Right lobe of liver (tissue), 6 donors: ENCODE measurements around the gene PLCXD3. TPM values are rescaled to one million over a fixed set of nuclear protein-coding genes. Genes with fewer than 3 reads are reported as not detected.

Experiments used
- ATAC-seq, 4 donors: fragments of 200-7000 bp; cut with Tn5 transposase; one replicate each; pipeline ENCODE4 v1.9.1; 2020; ENCODE audit warnings: mild to moderate bottlenecking in 4 of 4, moderate library complexity in 4 of 4
- DNase-seq, 3 donors: peaks; one replicate each; pipeline ENCODE4 v3.0.0-alpha.2; 2020
- H3K27ac ChIP-seq, 3 donors: fragments of 200-600 bp; one replicate each; pipeline ENCODE4 v1.8.0; 2022
- H3K27me3 ChIP-seq, 2 donors: fragments of 200-600 bp; one replicate each; pipeline ENCODE4 v1.8.0; 2022
- H3K36me3 ChIP-seq, 4 donors: fragments of 200-600 bp; sonication (generic) in 1 of 4; one replicate each; pipeline versions ENCODE4 v1.5.1 to v1.8.0; 2017 to 2022; ENCODE audit warnings: control low read depth in 1 of 4
- H3K4me1 ChIP-seq, 4 donors: fragments of 200-600 bp; sonication (generic) in 1 of 4; one replicate each; pipeline versions ENCODE4 v1.5.1 to v1.8.0; 2017 to 2022; ENCODE audit warnings: control low read depth in 1 of 4
- H3K4me3 ChIP-seq, 3 donors: fragments of 200-600 bp; one replicate each; pipeline ENCODE4 v1.8.0; 2022
- H3K9me3 ChIP-seq, 4 donors: fragments of 200-600 bp; sonication (generic) in 1 of 4; one replicate each; pipeline versions ENCODE4 v1.5.1 to v1.8.0; 2017 to 2022; ENCODE audit warnings: control low read depth in 1 of 4
- POLR2A ChIP-seq: fragments of 450-650 bp; IDR thresholded peaks from one replicate; pipeline ENCODE4 v1.6.1; 2017; ENCODE audit warnings: antibody characterized with exemption, mild to moderate bottlenecking
- whole genome bisulfite sequencing: methylation state at CpG from one replicate; pipeline ENCODE4 v1.1.6; 2018; ENCODE audit warnings: low coverage, low lambda C conversion rate; ENCODE audit not compliant: insufficient coverage; ENCODE audit errors: missing lambda C conversion rate; 5-methylcytosine and 5-hydroxymethylcytosine counted together
- intact Hi-C, 2 donors: fragments of 100-400 bp; cut with DNase I; formaldehyde crosslinking; loops; one replicate each; pipeline versions ENCODE4 v1.11.2 to v1.14.1; 2022
- total RNA-seq, 6 experiments: library from RNA; depleted of rRNA in 2 of 6; stranded (reverse); fragments of >200 nt in 2 of 6; fragmentation: NEBNext Ultra II Directional in 3 of 6; extraction: Animal tissue kit (Norgen Biotek cat#: 25700) in 3 of 6; gene quantifications; one replicate each; pipeline versions ENCODE4 v1.1.0 to v1.2.4, GENCODE V29; 2016 to 2023
- TF ChIP-seq, protein P1 (sequence below), 4 donors: fragments of 200-600 bp in 3 of 4; fragments of 450-650 bp in 1 of 4; IDR thresholded peaks; one replicate each; pipeline versions ENCODE4 v1.5.1 to v1.8.0; 2016 to 2022; ENCODE audit warnings: antibody characterized with exemption in 4 of 4, mild to moderate bottlenecking in 2 of 4
- donor health status: DM: no; HTN: yes; CAD: no.
- donor health status: DM: no; HTN: no; CAD: no.
- donor health status: DM: no; HTN: no; CAD: no.
- donor health status: DM: no; HTN: yes; CAD: no.
- donor health status: DM: no; HTN: yes; CAD: no.

The PLCXD3 gene
- total RNA-seq, 6 experiments from 2014 or later: 0.27 to 3.5 (median 1.1) TPM

DNA sequence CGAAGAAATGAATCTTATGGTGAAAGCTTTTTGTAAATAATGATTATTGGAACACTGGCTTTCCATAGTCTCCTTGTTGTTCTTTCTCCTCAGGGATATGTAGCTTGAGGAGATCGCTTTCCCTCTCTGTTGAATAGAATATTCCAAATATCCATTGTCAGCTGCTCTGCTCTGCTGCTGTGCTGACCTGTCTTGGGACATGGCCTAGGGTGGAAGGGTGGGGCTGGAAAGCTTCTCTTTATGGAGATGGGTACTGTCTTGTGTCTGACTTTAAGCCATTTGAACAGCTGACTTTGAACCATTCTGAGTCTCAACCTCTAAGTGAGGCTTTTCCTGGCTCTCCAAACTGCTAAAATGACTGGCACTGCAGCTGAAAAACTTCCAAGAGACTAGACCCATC lies 135.8 kb downstream of the PLCXD3 start:
- no peak for ATAC-seq
- intact Hi-C loops: no loop called here
- TF ChIP-seq POLR2A: no peak
- TF ChIP-seq, protein P1, sequence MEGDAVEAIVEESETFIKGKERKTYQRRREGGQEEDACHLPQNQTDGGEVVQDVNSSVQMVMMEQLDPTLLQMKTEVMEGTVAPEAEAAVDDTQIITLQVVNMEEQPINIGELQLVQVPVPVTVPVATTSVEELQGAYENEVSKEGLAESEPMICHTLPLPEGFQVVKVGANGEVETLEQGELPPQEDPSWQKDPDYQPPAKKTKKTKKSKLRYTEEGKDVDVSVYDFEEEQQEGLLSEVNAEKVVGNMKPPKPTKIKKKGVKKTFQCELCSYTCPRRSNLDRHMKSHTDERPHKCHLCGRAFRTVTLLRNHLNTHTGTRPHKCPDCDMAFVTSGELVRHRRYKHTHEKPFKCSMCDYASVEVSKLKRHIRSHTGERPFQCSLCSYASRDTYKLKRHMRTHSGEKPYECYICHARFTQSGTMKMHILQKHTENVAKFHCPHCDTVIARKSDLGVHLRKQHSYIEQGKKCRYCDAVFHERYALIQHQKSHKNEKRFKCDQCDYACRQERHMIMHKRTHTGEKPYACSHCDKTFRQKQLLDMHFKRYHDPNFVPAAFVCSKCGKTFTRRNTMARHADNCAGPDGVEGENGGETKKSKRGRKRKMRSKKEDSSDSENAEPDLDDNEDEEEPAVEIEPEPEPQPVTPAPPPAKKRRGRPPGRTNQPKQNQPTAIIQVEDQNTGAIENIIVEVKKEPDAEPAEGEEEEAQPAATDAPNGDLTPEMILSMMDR (IDR thresholded peaks at IDR 0.05): no peak
- H3K36me3 ChIP-seq: no peaks in the 10 kb centered on the region
- H3K9me3 ChIP-seq: no peaks in the 10 kb centered on the region
- no peaks in the 10 kb centered on the region for H3K4me1 ChIP-seq
- no peaks in the 10 kb centered on the region for H3K27me3 ChIP-seq
- WGBS: 84% methylated on average over 2 of the region's 2 CpGs
- no peak for DNase-seq
- H3K27ac ChIP-seq: no peak overlapping the region
- no peak overlapping the region for H3K4me3 ChIP-seq

DNA sequence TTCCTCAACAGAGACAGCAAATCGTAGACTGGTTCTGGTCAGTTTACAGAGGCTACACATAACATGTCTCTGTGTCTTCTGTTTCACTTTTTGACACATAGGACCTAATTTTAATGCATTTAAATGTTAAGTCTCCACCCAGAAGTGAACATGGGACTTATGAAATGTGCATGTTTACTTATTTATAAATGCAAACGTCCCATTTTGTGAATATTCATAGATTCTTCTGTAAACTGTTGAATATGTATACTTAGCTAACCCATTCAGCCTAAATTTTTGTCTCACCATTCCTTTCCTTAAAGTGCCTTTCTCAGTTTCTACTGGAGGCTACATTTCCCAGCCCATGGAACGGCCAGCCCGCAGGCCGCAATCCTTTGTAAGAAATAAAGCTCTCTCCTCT lies 137.2 kb downstream of the PLCXD3 start:
- no peak overlapping the region for H3K27ac ChIP-seq
- intact Hi-C loops: no loop called here
- no peak overlapping the region for H3K4me3 ChIP-seq
- no peaks in the 10 kb centered on the region for H3K36me3 ChIP-seq
- ATAC-seq (no peak), DNase-seq (no peak)
- no peaks in the 10 kb centered on the region for H3K4me1 ChIP-seq
- WGBS: 78% methylated on average over 5 of the region's 5 CpGs
- no peaks in the 10 kb centered on the region for H3K27me3 ChIP-seq
- no peaks in the 10 kb centered on the region for H3K9me3 ChIP-seq
- TF ChIP-seq, protein P1 (IDR thresholded peaks at IDR 0.05): no peak
- no peak for TF ChIP-seq POLR2A

DNA sequence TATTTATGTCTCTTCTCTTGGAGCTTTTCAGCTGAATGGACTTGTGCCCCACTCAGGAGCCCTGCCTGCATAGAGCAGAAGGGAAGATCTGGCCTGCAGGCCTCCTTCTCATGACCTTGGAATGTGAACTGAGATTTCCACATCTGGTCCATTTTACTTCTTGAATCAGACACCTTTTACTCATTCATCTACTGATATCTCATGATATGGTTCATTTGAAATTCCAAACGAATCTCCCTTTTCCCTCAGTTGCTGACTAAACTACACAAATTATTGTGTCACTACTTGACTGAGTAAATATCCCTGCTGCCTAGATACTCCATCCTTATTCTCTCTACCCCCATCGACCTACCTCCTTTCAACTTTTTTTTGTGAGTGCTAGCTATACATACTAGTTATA lies 138.7 kb downstream of the PLCXD3 start:
- H3K4me3 ChIP-seq: no peak overlapping the region
- H3K27ac ChIP-seq: no peak overlapping the region
- no peaks in the 10 kb centered on the region for H3K4me1 ChIP-seq
- no peaks in the 10 kb centered on the region for H3K27me3 ChIP-seq
- intact Hi-C loops: no loop called here
- H3K36me3 ChIP-seq: no peaks in the 10 kb centered on the region
- H3K9me3 ChIP-seq: no peaks in the 10 kb centered on the region
- ATAC-seq (no peak), DNase-seq (no peak)
- TF ChIP-seq POLR2A: no peak
- TF ChIP-seq, protein P1 (IDR thresholded peaks at IDR 0.05): no peak
- 23% methylated on average over 2 of the region's 2 CpGs for WGBS

DNA sequence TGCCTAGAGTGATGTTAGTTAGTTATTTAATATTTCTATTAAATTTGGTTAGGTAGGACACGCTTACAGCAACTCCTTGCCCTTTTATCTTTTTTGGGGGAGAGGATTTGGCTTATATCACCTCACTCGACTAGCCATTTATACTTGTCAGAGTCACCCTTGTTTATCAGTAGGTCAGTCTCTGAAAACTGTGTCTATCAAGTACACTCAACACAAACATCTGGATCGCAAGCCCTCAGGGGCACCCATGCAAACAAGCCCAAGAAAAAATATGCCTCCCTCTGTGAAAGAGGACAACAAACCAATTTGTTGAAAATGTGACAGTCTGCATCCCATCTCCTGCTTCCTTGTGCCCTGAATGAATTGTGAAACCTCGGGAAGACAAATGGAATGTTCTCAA lies 139.9 kb downstream of the PLCXD3 start:
- 50% methylated on average over 4 of the region's 4 CpGs for WGBS

More for the DNA sequence above, 139.9 kb downstream of the PLCXD3 start:
- intact Hi-C loops: no loop called here
- Histone ChIP-seq H3K4me1 (no peaks in the 10 kb centered on the region), H3K9me3 (no peaks in the 10 kb centered on the region), H3K27me3 (no peaks in the 10 kb centered on the region), H3K36me3 (no peaks in the 10 kb centered on the region), H3K27ac (no peak overlapping the region), H3K4me3 (no peak overlapping the region)
- DNase-seq: no peak
- no peak for ATAC-seq
- TF ChIP-seq, protein P1 (IDR thresholded peaks at IDR 0.05): no peak
- no peak for TF ChIP-seq POLR2A
